Left cardiac atrium (tissue), 4 donors: ENCODE data around the gene TCP1. TPM values are rescaled to one million over a fixed set of nuclear protein-coding genes. Genes with fewer than 3 reads are reported as not detected.
A peak's percentile ranks its signal among the peaks of the same experiment; 100 is the strongest.
"Not testable (repeated sequence)": the region's sequence is repeated elsewhere in the genome, so short reads cannot be mapped to it uniquely, and the experiment has no call there.

Experiments
- ATAC-seq, 2 donors: fragments of 200-7000 bp; cut with Tn5 transposase; one replicate each; pipeline ENCODE4 v1.9.1; 2020; ENCODE audit warnings: mild to moderate bottlenecking in 2 of 2, moderate library complexity in 2 of 2
- DNase-seq: peaks from one replicate; pipeline ENCODE4 v3.0.0-alpha.2; 2020
- intact Hi-C, 2 donors: fragments of 100-400 bp; cut with DNase I; formaldehyde crosslinking; loops; one replicate each; pipeline versions ENCODE4 v1.14.1 to v1.15.1; 2022 to 2023
- long read RNA-seq: library from polyadenylated mRNA; unstranded; transcript quantifications from one replicate; pipeline ENCODE4 v2.0.0, GENCODE V29; 2021
- total RNA-seq, 2 donors: library from RNA; stranded (reverse); fragmentation: NEBNext Ultra II Directional; extraction: Animal tissue kit (Norgen Biotek cat#: 25700); gene quantifications; one replicate each; pipeline ENCODE4 v1.2.1, GENCODE V29; 2021
- donor health status: DM: no; HTN: yes; CAD: no.
- donor health status: DM: no; HTN: yes; CAD: no; lungs with severe emphysema.
- donor health status: DM: yes; HTN: yes; CAD: no.
- donor health status: Dilated cardiomyopathy.

Gene TCP1
- 100 to 1,000 TPM; 145 to 165 TPM for total RNA-seq
- long read RNA-seq, transcript TCP1-201 (12 exons, 2,499 nt) = major isoform, 249 of 260 reads
- long read RNA-seq, partial matches to known transcripts = 1 of 260 reads
- long read RNA-seq, other reads (novel, unspliced or antisense) = 7 of 260 reads

DNA sequence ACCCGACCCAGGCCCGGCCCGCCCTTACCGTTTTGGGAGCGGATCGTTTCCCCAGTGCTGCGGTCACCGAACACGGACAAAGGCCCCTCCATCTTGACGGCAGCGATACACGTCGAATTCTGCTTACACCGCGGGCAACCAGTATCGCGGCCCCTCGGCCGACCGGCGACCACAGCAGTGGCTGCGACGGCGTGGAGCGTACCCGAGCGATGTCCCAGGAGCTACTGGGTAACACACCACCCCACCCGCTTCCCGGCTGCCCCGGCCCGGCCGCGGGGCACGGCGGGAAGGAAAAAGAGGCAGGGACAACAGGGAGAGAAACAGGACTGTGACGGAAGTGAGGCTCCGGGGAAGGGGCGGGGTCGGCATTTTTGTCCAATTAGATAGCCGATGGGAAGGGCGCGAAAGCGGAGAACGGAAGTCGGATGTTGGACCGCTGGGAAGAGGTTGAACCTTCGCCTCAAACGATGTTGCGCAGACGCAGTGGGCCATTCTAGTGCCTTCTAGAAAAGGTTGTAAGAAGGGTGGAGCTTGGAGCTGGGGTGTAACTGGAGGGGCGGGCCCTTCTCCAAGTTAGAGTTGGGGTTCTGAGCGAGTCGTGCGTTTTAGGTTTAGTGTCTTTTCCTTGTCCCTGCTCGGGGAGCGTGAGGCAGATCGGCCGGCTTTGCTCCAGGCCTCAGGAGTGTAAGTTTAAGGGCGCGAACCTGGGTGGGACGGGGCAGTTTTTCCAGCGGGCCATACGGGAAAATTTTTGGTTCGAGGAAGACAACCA is at the start of gene TCP1:
Gene TCP1, minus strand, starts transcription at position 226 of the 772 bp plus-strand sequence. Its CDS starts 134 bp downstream, at position 92.
- intact Hi-C loops = loop anchor here in 1 of 2 donors (2.0 kb wide), 1 partner anchor 97 kb away; the partner anchor contains the start of gene SOD2
- peak; percentile 100 for DNase-seq

DNA sequence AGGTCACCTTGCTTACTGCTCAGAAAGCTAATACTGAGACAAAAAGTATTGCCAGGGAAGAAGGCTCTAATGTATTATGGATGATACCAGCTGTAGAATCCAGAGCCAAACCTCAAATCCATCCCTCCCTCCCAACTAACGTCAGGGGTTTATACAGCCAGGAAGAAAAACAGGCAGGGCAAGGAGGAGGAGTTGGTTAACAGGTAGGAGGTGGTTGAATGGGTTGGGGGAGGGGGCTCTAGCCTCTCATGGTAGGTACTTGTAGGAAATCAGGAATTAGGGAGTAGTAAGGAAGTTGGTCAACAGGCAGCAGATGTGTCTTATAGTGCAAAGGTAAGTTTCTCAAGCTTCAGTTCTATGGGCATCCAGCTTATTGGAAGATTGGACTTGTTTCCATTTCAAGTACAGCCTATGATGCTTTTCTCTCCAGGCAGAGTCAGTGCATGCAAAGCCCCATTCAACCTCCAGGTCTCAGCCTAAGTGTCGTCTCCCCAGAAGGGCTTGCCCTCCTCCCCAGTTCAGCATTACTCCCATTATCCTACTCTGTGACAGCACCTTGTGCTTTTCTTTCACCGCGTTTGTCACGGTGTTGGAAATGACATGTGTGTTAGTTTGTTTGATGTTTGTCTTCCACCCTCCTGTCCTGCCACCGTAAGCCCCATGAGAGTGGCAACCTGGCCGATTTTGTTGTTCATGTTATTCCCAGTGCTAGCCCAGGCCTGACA is 48.8 kb upstream of the TCP1 start:
- DNase-seq = no peak
- no peak for ATAC-seq
- intact Hi-C loops = no loop called here

More for the DNA sequence above, at the start of gene TCP1:
- ATAC-seq = peak; percentile 91 to 94

DNA sequence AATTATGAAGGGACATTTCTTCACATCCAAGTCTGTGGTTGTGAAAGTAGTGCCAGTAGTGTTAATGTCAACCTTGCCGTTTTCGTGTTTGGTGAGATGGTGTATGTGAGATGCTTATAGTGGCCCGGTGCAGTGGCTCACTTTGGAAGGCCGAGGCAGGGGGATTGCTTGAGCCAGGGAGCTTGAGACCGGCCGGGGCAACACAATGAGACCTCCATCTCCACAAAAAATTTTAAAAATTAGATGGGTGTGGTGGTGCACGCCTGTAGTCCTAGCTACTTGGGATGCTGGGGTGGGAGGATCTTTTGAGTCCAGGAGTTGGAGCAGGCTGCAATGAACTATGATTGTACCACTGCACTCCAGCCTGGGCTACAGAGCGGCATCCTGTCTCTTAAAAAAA is 48.1 kb upstream of the TCP1 start:
- DNase-seq (no peak), ATAC-seq (no peak)
- intact Hi-C loops = no loop called here

DNA sequence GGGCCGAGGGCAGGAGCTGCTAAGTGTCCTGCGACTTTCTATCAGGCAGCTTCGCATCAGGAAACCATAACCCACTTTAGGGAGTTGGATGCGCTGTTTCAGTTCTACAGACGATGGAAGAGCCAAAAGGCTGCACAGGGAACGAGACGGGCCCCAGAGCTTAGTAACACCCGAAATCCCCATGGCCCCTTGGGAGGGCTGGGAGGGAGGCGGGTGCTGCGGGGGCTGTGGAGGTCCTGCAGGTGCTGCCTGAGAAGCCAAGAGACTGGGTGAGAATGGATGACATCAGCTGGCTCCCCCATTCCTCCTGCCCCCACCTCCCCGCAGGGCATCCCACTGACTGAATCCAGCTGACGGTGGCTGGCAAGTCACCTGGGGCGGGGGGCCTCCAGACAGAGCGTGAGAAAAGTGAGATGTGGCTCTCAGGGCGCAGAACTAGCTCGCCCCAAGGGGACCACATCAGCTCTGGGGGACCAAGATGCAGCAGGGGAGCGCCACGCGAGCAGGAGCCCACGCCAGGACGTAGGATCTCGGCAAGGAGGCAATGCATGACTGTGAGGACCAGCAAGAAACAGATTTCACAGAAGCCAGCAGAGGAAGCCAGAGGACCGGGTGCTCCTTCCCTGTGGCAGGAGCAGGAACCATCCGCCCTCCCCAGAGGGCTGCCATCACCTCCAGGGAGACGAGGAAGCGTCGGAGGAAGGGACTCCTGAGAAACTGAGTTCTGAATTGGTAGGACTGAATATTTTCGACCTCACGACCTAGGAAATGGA is 47.5 kb upstream of the TCP1 start:
- intact Hi-C loops = no loop called here
- no peak for DNase-seq
- peak; percentile 48 to 61 for ATAC-seq

DNA sequence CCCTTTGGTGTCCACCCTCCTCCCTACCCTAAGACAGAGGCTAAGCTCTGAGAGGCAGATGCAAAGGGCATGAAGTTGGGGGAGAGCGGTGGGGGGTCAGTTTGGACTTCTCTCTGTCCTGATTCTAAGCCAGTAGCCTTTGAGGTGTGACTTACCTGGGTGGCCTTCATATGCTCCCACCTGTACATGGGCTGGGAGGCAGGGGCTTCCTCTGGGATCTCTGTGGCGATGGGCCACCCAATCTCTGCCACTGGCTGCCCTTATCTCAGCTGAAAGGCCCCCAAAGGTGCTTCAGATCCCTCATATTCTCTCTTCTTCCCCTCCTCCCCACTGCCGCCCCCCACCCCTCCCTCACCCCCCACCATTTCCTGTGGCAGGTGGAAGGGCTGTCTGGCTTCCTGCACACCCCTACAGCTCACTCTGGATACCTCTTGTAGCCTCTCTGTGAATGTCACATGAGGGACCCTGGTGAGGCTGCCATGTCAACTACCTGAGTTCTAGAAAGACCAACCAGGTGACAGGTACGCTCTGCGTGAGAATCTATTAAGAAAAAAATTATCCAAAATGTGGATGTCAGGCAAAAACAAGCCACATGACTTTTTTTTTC is 44.7 kb upstream of the TCP1 start:
- intact Hi-C loops = no loop called here
- DNase-seq (no peak), ATAC-seq (no peak)

DNA sequence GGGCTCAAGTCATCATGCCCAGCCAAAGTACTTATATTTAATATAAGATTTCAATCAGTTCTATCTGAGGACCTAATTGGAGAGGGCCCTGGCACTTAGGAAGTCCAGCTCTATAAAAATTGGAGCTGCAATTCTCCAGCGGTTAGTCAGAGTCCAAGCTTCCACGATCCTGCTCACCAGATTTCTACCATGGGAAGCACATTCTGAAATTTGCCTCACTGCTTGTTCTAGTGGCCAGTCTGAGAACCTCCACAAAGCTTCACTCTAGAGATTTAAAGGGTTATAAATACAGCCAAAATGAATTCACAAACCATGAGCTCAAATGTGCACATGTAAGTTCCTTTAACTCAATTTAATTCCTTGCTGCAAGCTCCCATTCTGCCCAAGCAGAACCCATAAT is 44.2 kb upstream of the TCP1 start:
- no peak for ATAC-seq

DNA sequence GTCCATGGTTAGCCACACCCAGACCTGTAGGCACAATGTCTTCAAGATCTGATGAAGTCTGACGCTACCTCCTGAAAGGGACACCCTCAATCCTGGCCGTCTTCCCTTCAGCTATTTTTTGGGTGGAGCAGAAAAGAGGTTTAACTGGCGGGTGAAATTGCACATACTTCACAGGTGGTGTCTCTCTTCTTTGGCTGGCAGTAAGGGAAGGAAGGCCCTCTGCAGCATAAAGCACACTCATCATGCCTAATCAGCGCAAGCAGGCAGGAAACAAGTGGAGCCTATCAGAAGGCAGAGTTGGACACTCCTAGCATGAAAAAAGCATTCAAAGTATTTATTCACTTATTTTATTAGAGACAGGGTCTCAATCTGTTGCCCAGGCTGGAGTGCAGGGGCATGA is 43.5 kb upstream of the TCP1 start:
- ATAC-seq = peak in 1 of 2 donors; percentile 9
- intact Hi-C loops = no loop called here
- no peak for DNase-seq

More for the DNA sequence above, 44.2 kb upstream of the TCP1 start:
- no peak for DNase-seq
- intact Hi-C loops = no loop called here

GRCh38 chr6:159831373-159831679 is 41.9 kb upstream of the TCP1 start:
- ATAC-seq = no peak

GRCh38 chr6:159830501-159831372 is 41.3 kb upstream of the TCP1 start:
- intact Hi-C loops = no loop called here
- DNase-seq (no peak), ATAC-seq (no peak)

More at GRCh38 chr6:159831373-159831679, 41.9 kb upstream of the TCP1 start:
- no peak for DNase-seq
- intact Hi-C loops = no loop called here

GRCh38 chr6:159829526-159829925 is 40.1 kb upstream of the TCP1 start:
- no peak for ATAC-seq
- intact Hi-C loops = no loop called here
- no peak for DNase-seq

- ATAC-seq (no peak), DNase-seq (no peak)
- intact Hi-C loops = no loop called here
These were observed 38.7 kb upstream of the TCP1 start for GRCh38 chr6:159828074-159828473.

- intact Hi-C loops = no loop called here
- no peak for DNase-seq
- no peak for ATAC-seq
These were observed 37.7 kb upstream of the TCP1 start for GRCh38 chr6:159826968-159827647.

DNA sequence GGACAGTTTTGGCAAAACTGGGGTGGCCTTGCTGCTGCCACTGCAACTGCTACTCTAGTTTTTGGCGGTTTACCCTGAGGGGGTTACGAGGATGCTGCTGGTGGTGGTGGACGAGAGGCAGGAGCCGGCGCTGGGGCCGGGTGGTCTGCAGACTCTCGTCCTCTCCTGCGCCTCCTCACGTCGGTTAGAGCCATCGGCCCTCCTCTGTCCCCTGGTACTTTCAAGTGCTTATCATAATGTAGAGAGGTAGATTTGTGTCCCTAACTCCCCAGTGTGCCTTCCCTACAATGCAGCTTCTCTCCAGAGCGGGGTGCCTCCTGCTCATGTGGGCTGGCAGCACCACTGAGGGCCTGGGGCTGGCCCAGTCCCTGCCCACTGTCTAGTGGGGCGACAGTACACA is 36.6 kb upstream of the TCP1 start:
- DNase-seq = no peak
- intact Hi-C loops = no loop called here
- ATAC-seq = no peak

DNA sequence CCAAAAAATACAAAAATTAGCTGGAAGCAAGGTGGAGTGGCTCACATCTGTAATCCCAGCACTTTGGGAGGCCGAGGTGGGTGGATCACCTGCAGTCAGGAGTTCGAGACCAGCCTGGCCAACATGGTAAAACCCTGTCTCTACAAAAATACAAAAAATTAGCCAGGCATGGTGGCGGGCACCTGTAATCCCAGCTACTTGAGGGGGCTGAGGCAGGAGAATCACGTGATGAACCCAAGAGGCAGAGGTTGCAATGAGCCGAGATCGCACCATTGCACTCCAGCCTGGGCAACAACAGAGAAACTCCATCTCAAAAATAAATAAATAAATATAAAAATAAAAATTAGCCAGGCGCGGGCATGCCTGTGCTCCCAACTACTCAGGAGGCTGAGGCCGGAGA is 35.3 kb upstream of the TCP1 start:
- intact Hi-C loops, DNase-seq, ATAC-seq: not testable (repeated sequence)

DNA sequence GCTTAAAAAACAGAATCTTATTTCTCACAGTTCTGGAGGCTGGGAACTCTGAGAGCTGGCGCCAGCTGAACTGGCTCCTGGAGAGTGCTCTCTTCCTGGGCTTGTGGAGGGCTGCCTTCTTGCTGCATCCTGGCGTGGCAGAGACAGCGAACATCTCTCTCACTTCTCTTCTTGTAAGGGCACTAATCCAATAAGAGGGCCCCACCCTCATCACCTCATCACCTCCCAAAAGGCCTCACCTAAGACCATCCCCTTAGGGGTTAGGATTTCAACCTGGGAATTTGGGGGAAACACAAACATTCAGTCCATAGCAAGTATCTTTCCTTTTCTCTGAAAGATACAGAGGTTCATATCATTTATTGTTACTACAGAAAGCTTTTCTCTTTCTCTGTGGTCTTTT is 34.6 kb upstream of the TCP1 start:
- no peak for DNase-seq
- ATAC-seq = no peak
- intact Hi-C loops = no loop called here

GRCh38 chr6:159821726-159822125 is 32.3 kb upstream of the TCP1 start:
- intact Hi-C loops = no loop called here
- DNase-seq (no peak), ATAC-seq (no peak)

DNA sequence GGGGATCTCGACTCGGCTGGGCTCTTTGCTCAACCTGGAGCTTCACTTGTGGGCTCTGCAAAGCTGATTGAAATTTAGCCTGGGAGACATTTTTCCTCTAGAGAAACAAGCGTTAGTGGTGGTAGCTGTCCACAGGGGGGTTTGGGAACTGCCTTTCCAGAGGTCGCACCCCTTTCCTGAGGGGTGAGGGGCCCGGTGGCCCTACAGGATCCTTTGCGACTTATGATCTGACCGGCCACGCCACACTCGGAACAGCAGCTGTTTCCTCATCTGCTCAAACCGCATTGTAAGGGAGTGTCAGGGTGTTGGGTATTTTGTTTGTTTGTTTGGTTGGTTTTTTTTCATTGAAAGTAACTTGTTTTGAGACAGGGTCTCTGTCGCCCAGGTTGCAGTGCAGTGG is 31.7 kb upstream of the TCP1 start:
- no peak for ATAC-seq
- DNase-seq = no peak
- intact Hi-C loops = no loop called here
